ENCODE measurements around the gene KMT2C.

GRCh38 chr7:152133804-152134203 is 302.0 kb downstream of the KMT2C start:
- TF ChIP-seq CTCF (conservative IDR thresholded peaks at IDR 0.05) (no peak), ZFX (IDR thresholded peaks at IDR 0.05) (no peak)
